Neural crest cell (in vitro differentiated cells): ENCODE results near the gene GDF10. TPM values are rescaled to one million over a fixed set of nuclear protein-coding genes. Genes with fewer than 3 reads are reported as not detected.
A peak's percentile ranks its signal among the peaks of the same experiment; 100 is the strongest.

ENCODE experiments used
- DNase-seq: peaks from one replicate; pipeline ENCODE4 v3.0.0; 2021; ENCODE audit warnings: low read depth, mixed read lengths, low spot score
- H3K27ac Mint-ChIP-seq: one replicate; pipeline ENCODE4 v1.8.0; 2021; ENCODE audit warnings: mild to moderate bottlenecking, mixed read lengths; ENCODE audit not compliant: unreplicated experiment
- H3K27me3 Mint-ChIP-seq: 2 replicates; pipeline ENCODE4 v1.8.0; 2021; ENCODE audit warnings: low read depth, mild to moderate bottlenecking, mixed read lengths
- H3K36me3 Mint-ChIP-seq: 2 replicates; pipeline ENCODE4 v1.8.0; 2021; ENCODE audit warnings: low read depth, mild to moderate bottlenecking, mixed read lengths
- H3K4me1 Mint-ChIP-seq: 2 replicates; pipeline ENCODE4 v1.8.0; 2021; ENCODE audit warnings: mixed read lengths
- H3K4me3 Mint-ChIP-seq: one replicate; pipeline ENCODE4 v1.8.0; 2021; ENCODE audit warnings: mild to moderate bottlenecking, mixed read lengths
- H3K9me3 Mint-ChIP-seq: 2 replicates; pipeline ENCODE4 v1.8.0; 2021; ENCODE audit warnings: mixed read lengths
- CTCF ChIP-seq: fragments of 200-600 bp; sonication (generic); conservative IDR thresholded peaks from 2 replicates; pipeline ENCODE4 v1.5.0; 2021; ENCODE audit warnings: antibody characterized with exemption, mild to moderate bottlenecking
- total RNA-seq: library from RNA; stranded (reverse); gene quantifications from 2 replicates; pipeline ENCODE4 v1.2.1, GENCODE V29; 2021

GDF10 gene
- total RNA-seq, 1 donor from 2014 or later, result 2.9 TPM

- no peak for TF ChIP-seq CTCF
- DNase-seq, result no peak
- no peak overlapping the region for H3K4me3 Mint-ChIP-seq
- H3K9me3 Mint-ChIP-seq, result no peaks in the 10 kb centered on the region
- H3K27me3 Mint-ChIP-seq, result peaks cover 7% of the 10 kb centered on the region
- no peak overlapping the region for H3K27ac Mint-ChIP-seq
- no peaks in the 10 kb centered on the region for H3K4me1 Mint-ChIP-seq
- H3K36me3 Mint-ChIP-seq, result no peaks in the 10 kb centered on the region
Observed at GRCh38 chr10:47339186-47339735, 39.3 kb downstream of the GDF10 start.

- no peak for TF ChIP-seq CTCF
- Mint-ChIP-seq H3K27ac (no peak overlapping the region), H3K36me3 (no peaks in the 10 kb centered on the region), H3K4me1 (no peaks in the 10 kb centered on the region), H3K4me3 (no peak overlapping the region), H3K27me3 (peaks cover 4% of the 10 kb centered on the region), H3K9me3 (no peaks in the 10 kb centered on the region)
- DNase-seq, result no peak
Observed at GRCh38 chr10:47339759-47340607, 40.0 kb downstream of the GDF10 start.

- no peak overlapping the region for H3K4me3 Mint-ChIP-seq
- peaks cover 4% of the 10 kb centered on the region for H3K27me3 Mint-ChIP-seq
- TF ChIP-seq CTCF, result peak; percentile 96
Observed at GRCh38 chr10:47340608-47341170, 40.7 kb downstream of the GDF10 start.

GRCh38 chr10:47344996-47345870, 45.2 kb downstream of the GDF10 start:
- H3K36me3 Mint-ChIP-seq, result no peaks in the 10 kb centered on the region
- H3K27me3 Mint-ChIP-seq, result no peaks in the 10 kb centered on the region
- no peak for TF ChIP-seq CTCF
- no peak overlapping the region for H3K27ac Mint-ChIP-seq
- H3K4me3 Mint-ChIP-seq, result no peak overlapping the region
- DNase-seq, result no peak
- no peaks in the 10 kb centered on the region for H3K9me3 Mint-ChIP-seq
- no peaks in the 10 kb centered on the region for H3K4me1 Mint-ChIP-seq

More at GRCh38 chr10:47340608-47341170, 40.7 kb downstream of the GDF10 start:
- H3K27ac Mint-ChIP-seq, result no peak overlapping the region
- DNase-seq, result peak; percentile 74
- H3K4me1 Mint-ChIP-seq, result no peaks in the 10 kb centered on the region
- H3K9me3 Mint-ChIP-seq, result no peaks in the 10 kb centered on the region
- H3K36me3 Mint-ChIP-seq, result no peaks in the 10 kb centered on the region

GRCh38 chr10:47346581-47347302, 46.7 kb downstream of the GDF10 start:
- H3K4me1 Mint-ChIP-seq, result no peaks in the 10 kb centered on the region
- no peaks in the 10 kb centered on the region for H3K27me3 Mint-ChIP-seq
- H3K27ac Mint-ChIP-seq, result no peak overlapping the region
- H3K36me3 Mint-ChIP-seq, result no peaks in the 10 kb centered on the region
- no peaks in the 10 kb centered on the region for H3K9me3 Mint-ChIP-seq
- H3K4me3 Mint-ChIP-seq, result no peak overlapping the region
- TF ChIP-seq CTCF, result no peak
- no peak for DNase-seq
